ENCODE data around the gene S1PR2.
"Not testable (repeated sequence)": the region's sequence is repeated elsewhere in the genome, so short reads cannot be mapped to it uniquely, and the experiment has no call there.

S1PR2 gene

DNA sequence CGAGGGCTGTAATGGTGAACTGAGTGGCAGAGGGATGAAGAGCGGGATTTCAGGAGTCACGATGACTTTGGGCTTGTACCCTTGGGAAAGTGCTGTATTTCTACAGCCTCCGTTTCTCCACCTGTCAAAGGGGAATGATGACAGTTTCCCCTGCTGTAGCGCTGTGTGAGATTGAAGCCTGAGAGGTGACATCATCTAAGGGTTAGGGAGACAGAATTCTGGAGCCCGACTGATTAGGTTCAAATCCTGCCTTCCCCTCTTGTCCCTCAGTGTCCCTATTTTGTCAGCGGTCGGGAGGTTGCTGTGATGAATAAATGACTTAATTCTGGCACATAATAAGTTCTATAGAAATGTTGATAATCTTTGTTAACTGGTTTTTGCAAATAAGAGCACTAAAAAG is 21.6 kb upstream of the S1PR2 start:
- DNase-seq, result no peak

DNA sequence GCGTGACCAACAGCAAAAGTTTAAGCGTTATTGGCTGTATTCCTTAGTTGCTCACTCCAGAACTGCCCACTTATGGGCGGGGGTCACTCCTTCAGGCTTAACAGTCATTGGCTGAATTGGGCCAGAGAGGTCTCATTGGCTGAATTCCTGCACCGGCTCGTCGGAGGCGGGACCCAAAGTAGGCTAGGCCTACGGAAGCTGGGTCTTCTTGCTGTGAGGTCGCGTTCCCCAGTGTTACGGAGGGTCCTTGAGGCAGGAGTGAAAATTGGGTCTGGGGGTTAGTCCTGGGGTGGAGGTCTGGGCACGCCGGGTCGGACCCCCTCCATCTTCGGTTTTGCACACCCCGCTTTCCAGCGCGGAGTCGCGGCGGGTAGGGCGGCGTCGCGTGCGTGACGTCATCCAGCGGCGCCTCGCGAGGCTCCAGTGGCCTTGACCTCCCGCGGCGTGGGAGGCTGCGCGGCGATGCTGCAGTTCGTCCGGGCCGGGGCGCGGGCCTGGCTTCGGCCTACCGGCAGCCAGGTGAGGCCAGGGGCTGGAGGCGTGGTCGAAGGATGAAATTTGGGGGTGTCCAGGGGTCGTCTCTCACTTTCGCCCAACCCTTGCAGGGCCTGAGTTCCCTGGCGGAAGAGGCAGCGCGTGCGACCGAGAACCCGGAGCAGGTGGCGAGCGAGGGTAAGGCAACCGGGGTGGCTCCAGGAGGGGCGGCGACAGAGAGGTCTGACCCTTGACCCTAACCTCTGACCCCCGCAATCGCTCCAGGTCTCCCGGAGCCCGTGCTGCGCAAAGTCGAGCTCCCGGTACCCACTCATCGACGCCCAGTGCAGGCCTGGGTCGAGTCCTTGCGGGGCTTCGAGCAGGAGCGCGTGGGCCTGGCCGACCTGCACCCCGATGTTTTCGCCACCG is 20.9 kb upstream of the S1PR2 start, which contains the start of gene MRPL4:
MRPL4 (plus strand) TSS at position 423 of the 903 bp plus-strand sequence; CDS start at position 463, 40 bp downstream.
- peak; percentile 97 for DNase-seq

DNA sequence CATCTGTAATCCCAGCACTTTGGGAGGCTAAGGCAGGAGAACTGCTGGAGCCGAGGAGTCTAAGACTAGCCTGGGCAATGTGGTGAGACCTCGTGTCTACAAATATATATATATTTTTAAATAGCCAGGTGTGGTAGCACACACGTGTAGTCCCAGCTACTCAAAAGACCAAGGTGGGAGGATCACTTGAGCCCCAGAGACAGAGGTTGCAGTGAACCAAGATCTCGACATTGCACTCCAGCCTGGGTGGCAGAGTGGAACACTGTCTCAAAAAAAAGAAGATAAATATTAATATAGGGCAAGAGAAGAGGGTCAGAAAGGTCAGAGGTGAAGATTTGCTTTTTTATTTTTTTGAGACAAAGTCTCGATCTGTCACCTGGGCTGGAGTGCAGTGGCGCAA is 15.4 kb upstream of the S1PR2 start:
- no peak for DNase-seq

- DNase-seq, result no peak
Measured at GRCh38 chr19:10245189-10245939, 14.2 kb upstream of the S1PR2 start.

- DNase-seq, result no peak
Measured at GRCh38 chr19:10243606-10244005, 12.5 kb upstream of the S1PR2 start.

DNA sequence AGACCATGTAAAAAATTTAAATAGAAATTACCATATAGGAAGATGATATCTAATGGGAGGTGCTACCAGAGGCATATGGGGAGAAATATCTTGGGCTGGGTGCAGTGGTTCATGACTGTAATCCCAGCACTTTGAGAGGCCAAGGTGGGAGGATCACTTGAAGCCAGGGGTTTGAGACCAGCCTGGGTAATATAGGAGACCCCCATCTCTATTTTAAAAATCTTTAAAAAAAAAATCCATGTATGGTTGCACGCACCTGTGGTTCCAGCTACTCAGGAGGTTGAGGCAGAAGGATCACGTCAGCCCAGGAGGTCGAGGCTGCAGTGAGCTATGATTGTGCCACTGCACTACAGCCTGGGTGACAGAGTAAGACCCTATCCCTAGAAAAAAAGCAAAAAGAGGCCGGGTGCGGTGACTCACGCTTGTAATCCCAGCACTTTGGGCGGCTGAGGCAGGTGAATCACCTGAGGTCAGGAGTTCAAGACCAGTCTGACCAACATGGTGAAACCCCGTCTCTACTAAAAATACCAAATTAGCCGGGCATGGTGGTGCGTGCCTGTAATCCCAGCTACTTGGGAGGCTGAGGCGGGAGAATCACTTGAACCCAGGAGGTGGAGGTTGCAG is 10.8 kb upstream of the S1PR2 start:
- not testable (repeated sequence) for DNase-seq

- DNase-seq, result no peak
Measured at GRCh38 chr19:10238172-10238783, 7.1 kb upstream of the S1PR2 start.

DNA sequence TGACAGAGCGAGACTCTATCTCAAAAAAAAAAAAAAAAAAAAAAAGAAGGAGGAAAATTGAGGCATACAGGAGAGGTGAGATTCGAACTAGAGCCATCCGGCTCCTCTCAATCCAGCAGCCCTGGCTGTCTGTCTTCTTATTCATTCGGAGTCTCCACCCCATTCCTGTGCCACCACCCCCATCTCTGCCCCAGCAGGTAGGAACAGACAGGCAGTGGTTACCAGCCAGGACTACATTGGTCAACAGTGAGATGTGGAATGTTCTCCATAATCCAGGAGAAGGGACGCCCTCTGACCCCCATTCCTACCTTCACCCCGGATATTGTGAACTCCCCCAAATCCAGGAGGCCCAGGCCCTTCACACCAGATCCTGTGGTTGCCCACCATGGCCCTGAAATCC is 6.6 kb upstream of the S1PR2 start:
- no peak for DNase-seq

- not testable (repeated sequence) for DNase-seq
Measured at GRCh38 chr19:10235409-10235808, 4.3 kb upstream of the S1PR2 start.

DNA sequence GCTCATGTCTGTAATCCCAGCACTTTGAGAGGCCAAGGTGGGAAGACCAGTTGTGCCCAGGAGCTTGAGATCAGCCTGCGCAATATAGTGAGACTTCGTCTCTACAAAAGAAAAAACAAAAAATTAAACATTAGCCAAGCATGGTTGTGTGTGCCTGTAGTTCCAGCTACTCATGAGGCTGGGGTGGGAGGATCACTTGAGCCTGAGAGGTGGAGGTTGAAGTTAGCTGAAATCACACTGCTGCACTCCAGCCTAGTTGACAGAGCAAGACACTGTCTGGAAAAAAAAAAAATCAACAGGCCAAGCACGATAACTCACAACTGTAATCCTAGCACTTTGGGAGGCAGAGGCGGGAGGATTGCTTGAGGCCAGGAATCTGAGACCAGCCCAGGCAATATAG is 3.9 kb upstream of the S1PR2 start:
- DNase-seq, result no peak

DNA sequence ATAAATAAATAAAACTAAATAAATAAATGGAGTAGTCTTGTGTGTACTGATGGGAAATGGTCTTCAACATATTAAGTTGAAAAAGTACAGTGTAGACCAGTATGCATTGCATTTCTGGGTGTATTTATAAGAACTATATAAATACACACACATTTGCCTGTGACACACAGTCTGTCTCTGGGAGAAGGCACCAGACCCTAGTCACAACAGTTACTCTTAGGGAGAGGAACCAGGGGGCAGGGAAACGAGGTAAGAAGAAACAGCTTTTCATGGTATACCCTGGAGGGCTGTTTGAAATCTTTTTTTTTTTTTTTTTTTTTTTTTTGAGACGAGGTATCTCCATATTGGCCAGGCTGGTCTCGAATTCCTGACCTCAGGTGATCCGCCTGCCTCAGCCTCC is 2.8 kb upstream of the S1PR2 start:
- DNase-seq, result no peak

DNA sequence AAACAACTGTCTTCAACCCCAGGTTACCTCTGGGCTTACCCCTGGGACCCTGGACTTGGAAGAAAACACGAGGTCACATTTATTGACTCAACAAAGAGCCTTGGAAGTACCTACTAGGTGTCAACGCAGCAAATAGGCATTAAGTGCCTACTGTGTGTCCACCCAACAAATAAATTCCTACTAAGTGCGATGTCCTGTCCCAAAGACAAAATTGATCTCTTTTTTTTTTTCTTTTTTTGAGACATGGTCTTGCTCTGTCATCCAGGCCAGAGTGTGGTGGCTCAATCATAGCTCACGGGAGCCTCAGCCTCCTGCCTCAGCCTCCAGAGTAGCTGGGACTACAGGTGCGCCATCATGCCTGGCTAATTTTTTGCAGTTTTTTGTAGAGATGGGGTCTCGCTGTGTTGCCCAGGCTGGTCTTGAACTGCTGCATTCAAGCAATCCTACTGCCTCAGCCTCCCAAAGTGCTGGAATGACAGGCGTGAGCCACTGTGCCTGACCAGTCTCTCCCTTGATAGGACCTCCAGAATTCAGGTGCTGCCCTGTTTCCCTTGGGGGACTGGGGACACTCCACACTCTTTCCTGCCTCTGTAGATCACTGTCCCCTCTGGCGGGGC is 589 bp upstream of the S1PR2 start:
- no peak for DNase-seq

- DNase-seq, result peak; percentile 82
Measured at GRCh38 chr19:10230173-10230860, 814 bp downstream of the S1PR2 start.

GRCh38 chr19:10228920-10229319 is 2.2 kb downstream of the S1PR2 start:
- DNase-seq, result peak; percentile 68

- no peak for DNase-seq
Measured at GRCh38 chr19:10228393-10228792, 2.7 kb downstream of the S1PR2 start.

DNA sequence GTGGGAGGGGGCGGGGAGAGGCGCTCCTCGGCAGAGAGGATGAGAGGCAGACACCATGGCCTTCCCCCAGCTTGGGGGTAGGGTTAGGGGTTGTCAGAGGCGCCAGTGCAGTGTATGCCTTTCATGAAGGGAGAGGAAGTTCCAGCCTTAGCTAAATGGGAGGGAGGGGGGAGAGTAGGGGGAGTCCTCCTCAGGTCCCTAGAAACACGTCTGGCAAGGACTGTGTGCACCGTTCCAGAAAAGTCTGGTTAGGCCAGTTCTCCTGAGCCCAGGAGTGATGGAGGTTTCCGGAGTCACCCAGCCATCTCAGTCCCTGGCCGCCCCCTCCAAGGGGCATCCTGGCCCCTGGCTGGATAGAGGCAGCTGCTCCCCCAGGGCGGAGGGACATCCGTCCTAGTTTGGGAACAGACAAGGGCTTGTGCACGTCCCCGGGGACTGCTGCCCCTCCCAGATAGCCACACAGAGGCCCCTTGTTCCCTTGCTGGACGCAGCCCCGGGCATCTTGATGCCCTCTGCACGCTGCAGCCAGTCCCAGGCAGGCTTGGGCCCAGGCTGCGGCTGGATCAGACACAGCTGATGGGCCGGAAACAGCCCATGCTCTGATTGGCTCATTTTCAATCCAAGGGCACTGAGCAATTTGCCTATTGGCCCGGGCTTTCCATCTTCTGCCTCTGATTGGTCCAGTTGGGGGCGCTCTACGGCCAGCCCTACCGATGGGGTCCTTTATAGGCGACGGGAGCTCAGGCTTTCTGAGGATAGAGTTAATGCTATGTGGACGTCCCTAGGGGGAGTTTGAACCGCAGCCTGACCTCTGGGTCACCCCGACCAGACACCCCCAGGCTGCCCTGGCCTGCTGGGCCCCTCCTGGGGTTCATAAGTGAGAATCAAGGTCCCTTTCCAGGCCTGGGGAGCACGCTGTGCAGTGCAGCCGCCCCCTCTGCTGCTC is 3.8 kb downstream of the S1PR2 start:
- no peak for DNase-seq

GRCh38 chr19:10226376-10227025 is 4.6 kb downstream of the S1PR2 start:
- no peak for DNase-seq

DNA sequence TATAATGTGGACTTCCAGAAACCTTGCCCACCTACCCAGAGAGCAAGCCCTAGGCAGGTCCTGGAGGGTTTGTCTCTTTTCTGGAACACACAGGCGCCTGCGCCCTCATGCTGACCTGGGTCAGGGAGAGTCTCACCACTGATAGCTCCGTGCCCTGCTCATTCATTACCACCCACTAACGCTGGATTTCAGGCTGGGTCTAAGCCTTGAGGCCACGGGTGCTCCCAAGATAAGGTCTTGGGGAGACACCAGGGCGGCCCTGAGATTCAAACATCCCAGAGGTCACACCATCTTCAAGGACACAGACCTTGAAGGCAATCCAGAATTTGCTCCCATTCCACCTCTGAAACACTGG is 5.1 kb downstream of the S1PR2 start:
- no peak for DNase-seq

- no peak for DNase-seq
Measured at GRCh38 chr19:10224337-10224736, 6.8 kb downstream of the S1PR2 start.

GRCh38 chr19:10223488-10224213 is 7.5 kb downstream of the S1PR2 start:
- DNase-seq, result no peak

All from CD4-positive, alpha-beta T cell treated with Interleukin-12 subunit alpha and Interleukin-12 subunit beta, for 1 hour (primary cell).